ENCODE results near the gene CSNK2A2. TPM values are rescaled to one million over a fixed set of nuclear protein-coding genes. Genes with fewer than 3 reads are reported as not detected.

The CSNK2A2 gene
- polyA plus RNA-seq, 1 donor = 50.7 TPM

DNA sequence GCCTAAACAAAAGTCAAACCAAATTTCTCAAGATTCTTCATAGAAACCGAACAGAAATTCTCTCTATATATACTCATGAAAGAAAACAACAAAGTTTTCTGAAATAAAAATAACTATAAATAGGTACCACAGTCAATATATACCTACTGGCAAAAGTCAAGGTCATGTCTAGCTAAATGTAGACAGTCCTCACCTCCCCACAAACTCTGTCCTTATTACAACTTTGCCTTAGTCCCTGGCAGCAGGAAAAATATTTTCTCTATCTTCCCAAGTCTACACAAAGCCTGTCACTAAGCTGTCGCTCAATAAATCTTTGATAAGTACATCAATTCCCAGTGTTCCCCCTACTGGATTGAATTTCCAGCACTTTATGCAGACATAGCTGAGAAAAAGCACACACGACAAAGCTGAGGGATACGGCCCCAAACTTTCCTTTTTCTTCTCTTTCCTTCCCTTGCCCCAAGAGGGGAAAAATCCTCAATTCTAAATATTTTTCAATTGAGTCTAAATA lies 71.4 kb downstream of the CSNK2A2 start:
- DNase-seq = no peak
- WGBS (ENCODE audit: insufficient coverage, low lambda C conversion rate) = 76% methylated on average over 3 of the region's 4 CpGs
- Histone ChIP-seq H3K9me3 (ENCODE audit: control insufficient read depth, low read depth, low read length) (peaks cover 10% of the 10 kb centered on the region), H3K27ac (ENCODE audit: low read length) (no peak overlapping the region), H3K4me1 (ENCODE audit: control insufficient read depth, insufficient read depth, low read length) (peaks cover 20% of the 10 kb centered on the region), H3K4me3 (ENCODE audit: low read length) (no peak overlapping the region), H3K36me3 (ENCODE audit: control insufficient read depth, insufficient read depth, low read length) (no peaks in the 10 kb centered on the region), H3K27me3 (ENCODE audit: control insufficient read depth, insufficient read depth, low read length) (no peaks in the 10 kb centered on the region)

GRCh38 chr16:58125781-58126335 lies 72.0 kb downstream of the CSNK2A2 start:
- Histone ChIP-seq H3K27ac (ENCODE audit: low read length) (no peak overlapping the region), H3K36me3 (ENCODE audit: control insufficient read depth, insufficient read depth, low read length) (no peaks in the 10 kb centered on the region), H3K27me3 (ENCODE audit: control insufficient read depth, insufficient read depth, low read length) (no peaks in the 10 kb centered on the region), H3K9me3 (ENCODE audit: control insufficient read depth, low read depth, low read length) (peaks cover 10% of the 10 kb centered on the region), H3K4me1 (ENCODE audit: control insufficient read depth, insufficient read depth, low read length) (peaks cover 26% of the 10 kb centered on the region), H3K4me3 (ENCODE audit: low read length) (no peak overlapping the region)
- DNase-seq = no peak
- WGBS (ENCODE audit: insufficient coverage, low lambda C conversion rate) = 56% methylated on average over 2 of the region's 10 CpGs

DNA sequence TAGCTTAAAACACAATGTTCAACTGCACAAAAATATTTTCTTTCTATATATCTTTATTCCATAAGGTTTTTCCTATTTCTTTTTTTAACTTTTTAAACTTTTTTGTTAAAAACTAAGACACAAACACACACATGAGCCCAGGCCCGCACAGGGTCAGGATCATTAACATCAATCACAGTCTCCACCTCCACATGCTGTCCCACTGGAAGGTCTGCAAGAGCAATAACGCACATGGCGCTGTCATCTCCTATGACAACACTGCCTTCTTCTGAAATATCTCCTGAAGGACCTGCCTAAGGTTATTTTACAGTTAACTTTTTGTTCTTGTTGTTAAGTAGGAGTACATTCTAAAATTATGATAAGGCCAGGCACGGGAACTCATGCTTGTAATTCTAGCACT lies 72.9 kb downstream of the CSNK2A2 start:
- no peak for DNase-seq
- no peak overlapping the region for H3K27ac ChIP-seq (ENCODE audit: low read length)
- H3K36me3 ChIP-seq (ENCODE audit: control insufficient read depth, insufficient read depth, low read length) = no peaks in the 10 kb centered on the region
- no peak overlapping the region for H3K4me3 ChIP-seq (ENCODE audit: low read length)
- H3K9me3 ChIP-seq (ENCODE audit: control insufficient read depth, low read depth, low read length) = peaks cover 4% of the 10 kb centered on the region
- WGBS (ENCODE audit: insufficient coverage, low lambda C conversion rate) = 60% methylated on average over 1 of the region's 4 CpGs
- no peaks in the 10 kb centered on the region for H3K27me3 ChIP-seq (ENCODE audit: control insufficient read depth, insufficient read depth, low read length)
- peaks cover 33% of the 10 kb centered on the region for H3K4me1 ChIP-seq (ENCODE audit: control insufficient read depth, insufficient read depth, low read length)

DNA sequence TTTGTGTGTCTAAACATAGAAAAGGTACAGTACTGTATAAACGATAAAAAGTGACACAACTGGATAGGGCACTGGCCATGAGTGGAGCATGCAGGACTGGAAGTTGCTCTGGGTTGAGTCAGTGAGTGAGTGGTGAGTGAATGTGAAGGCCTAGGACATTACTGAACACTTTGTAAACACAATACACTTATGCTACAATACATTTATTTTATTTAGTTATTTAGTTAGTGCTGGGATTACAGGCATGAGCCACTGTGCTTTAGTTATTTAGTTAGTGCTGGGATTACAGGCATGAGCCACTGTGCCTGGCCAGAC lies 73.3 kb downstream of the CSNK2A2 start:
- H3K36me3 ChIP-seq (ENCODE audit: control insufficient read depth, insufficient read depth, low read length) = no peaks in the 10 kb centered on the region
- no peaks in the 10 kb centered on the region for H3K9me3 ChIP-seq (ENCODE audit: control insufficient read depth, low read depth, low read length)
- H3K4me1 ChIP-seq (ENCODE audit: control insufficient read depth, insufficient read depth, low read length) = peaks cover 33% of the 10 kb centered on the region
- peak overlapping the region; percentile 5 for H3K27ac ChIP-seq (ENCODE audit: low read length)
- no peaks in the 10 kb centered on the region for H3K27me3 ChIP-seq (ENCODE audit: control insufficient read depth, insufficient read depth, low read length)
- WGBS (ENCODE audit: insufficient coverage, low lambda C conversion rate) = no CpG with 5 or more reads among the region's 1 CpG
- no peak for DNase-seq
- H3K4me3 ChIP-seq (ENCODE audit: low read length) = no peak overlapping the region

GRCh38 chr16:58123896-58124600 lies 73.9 kb downstream of the CSNK2A2 start:
- H3K9me3 ChIP-seq (ENCODE audit: control insufficient read depth, low read depth, low read length) = no peaks in the 10 kb centered on the region
- H3K4me3 ChIP-seq (ENCODE audit: low read length) = no peak overlapping the region
- no peaks in the 10 kb centered on the region for H3K27me3 ChIP-seq (ENCODE audit: control insufficient read depth, insufficient read depth, low read length)
- H3K4me1 ChIP-seq (ENCODE audit: control insufficient read depth, insufficient read depth, low read length) = peaks cover 37% of the 10 kb centered on the region
- peak in 1 of 2 donors; percentile 47 for DNase-seq
- no CpG with 5 or more reads among the region's 8 CpGs for WGBS (ENCODE audit: insufficient coverage, low lambda C conversion rate)
- peak overlapping the region; percentile 34 for H3K27ac ChIP-seq (ENCODE audit: low read length)
- no peaks in the 10 kb centered on the region for H3K36me3 ChIP-seq (ENCODE audit: control insufficient read depth, insufficient read depth, low read length)

DNA sequence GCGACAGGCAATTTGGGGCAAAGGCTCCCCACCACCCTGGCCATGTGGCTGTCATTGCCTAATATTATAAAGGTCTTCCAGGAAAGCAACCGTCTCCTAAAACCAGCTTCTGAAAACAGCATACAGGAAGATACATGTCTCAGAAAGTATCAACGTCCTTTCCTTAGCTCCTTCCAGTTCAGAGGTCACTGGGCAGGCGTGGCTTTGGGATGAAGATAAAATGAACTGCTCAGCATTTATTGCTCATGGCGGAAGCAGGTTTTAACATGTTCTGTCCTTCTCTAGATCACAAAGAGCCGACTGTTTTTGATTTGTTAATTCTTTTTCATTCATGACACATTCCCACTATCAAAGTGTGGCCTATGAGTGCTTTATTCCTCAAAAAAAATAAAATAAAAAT lies 76.8 kb downstream of the CSNK2A2 start:
- WGBS (ENCODE audit: insufficient coverage, low lambda C conversion rate) = 20% methylated on average over 2 of the region's 6 CpGs
- DNase-seq = peak in 1 of 2 donors; percentile 65
- H3K9me3 ChIP-seq (ENCODE audit: control insufficient read depth, low read depth, low read length) = no peaks in the 10 kb centered on the region
- no peak overlapping the region for H3K4me3 ChIP-seq (ENCODE audit: low read length)
- H3K36me3 ChIP-seq (ENCODE audit: control insufficient read depth, insufficient read depth, low read length) = peaks cover 6% of the 10 kb centered on the region
- H3K27me3 ChIP-seq (ENCODE audit: control insufficient read depth, insufficient read depth, low read length) = no peaks in the 10 kb centered on the region
- H3K27ac ChIP-seq (ENCODE audit: low read length) = peak overlapping the region; percentile 41
- peaks cover 31% of the 10 kb centered on the region for H3K4me1 ChIP-seq (ENCODE audit: control insufficient read depth, insufficient read depth, low read length)

GRCh38 chr16:58120234-58120633 lies 77.7 kb downstream of the CSNK2A2 start:
- peak overlapping the region; percentile 41 for H3K27ac ChIP-seq (ENCODE audit: low read length)
- no peaks in the 10 kb centered on the region for H3K27me3 ChIP-seq (ENCODE audit: control insufficient read depth, insufficient read depth, low read length)
- H3K4me1 ChIP-seq (ENCODE audit: control insufficient read depth, insufficient read depth, low read length) = peaks cover 28% of the 10 kb centered on the region
- no peak overlapping the region for H3K4me3 ChIP-seq (ENCODE audit: low read length)
- no CpG with 5 or more reads among the region's 3 CpGs for WGBS (ENCODE audit: insufficient coverage, low lambda C conversion rate)
- peaks cover 13% of the 10 kb centered on the region for H3K36me3 ChIP-seq (ENCODE audit: control insufficient read depth, insufficient read depth, low read length)
- no peak for DNase-seq
- H3K9me3 ChIP-seq (ENCODE audit: control insufficient read depth, low read depth, low read length) = no peaks in the 10 kb centered on the region

DNA sequence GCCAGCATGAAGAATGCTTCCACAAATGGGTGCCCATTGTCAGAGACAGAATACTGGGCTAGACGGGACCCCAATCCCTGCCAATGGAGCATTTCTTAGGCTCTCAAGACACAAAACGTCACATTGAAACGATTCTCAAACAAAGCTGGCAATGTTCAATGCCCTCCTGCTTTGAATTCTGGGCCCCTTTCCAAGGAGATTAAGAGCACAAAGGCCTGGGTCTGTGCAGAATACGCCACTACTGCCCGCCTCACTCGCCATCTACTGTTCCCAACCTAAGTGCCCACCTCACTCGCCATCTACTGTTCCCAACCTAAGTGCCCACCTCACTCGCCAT lies 78.4 kb downstream of the CSNK2A2 start:
- H3K27ac ChIP-seq (ENCODE audit: low read length) = peak overlapping the region; percentile 16

GRCh38 chr16:58118801-58119508 lies 79.0 kb downstream of the CSNK2A2 start:
- peaks cover 26% of the 10 kb centered on the region for H3K4me1 ChIP-seq (ENCODE audit: control insufficient read depth, insufficient read depth, low read length)

More for the DNA sequence above, 78.4 kb downstream of the CSNK2A2 start:
- H3K27me3 ChIP-seq (ENCODE audit: control insufficient read depth, insufficient read depth, low read length) = no peaks in the 10 kb centered on the region
- DNase-seq = no peak
- H3K9me3 ChIP-seq (ENCODE audit: control insufficient read depth, low read depth, low read length) = no peaks in the 10 kb centered on the region
- H3K4me1 ChIP-seq (ENCODE audit: control insufficient read depth, insufficient read depth, low read length) = peaks cover 28% of the 10 kb centered on the region
- peaks cover 20% of the 10 kb centered on the region for H3K36me3 ChIP-seq (ENCODE audit: control insufficient read depth, insufficient read depth, low read length)
- WGBS (ENCODE audit: insufficient coverage, low lambda C conversion rate) = no CpG with 5 or more reads among the region's 8 CpGs
- H3K4me3 ChIP-seq (ENCODE audit: low read length) = no peak overlapping the region

DNA sequence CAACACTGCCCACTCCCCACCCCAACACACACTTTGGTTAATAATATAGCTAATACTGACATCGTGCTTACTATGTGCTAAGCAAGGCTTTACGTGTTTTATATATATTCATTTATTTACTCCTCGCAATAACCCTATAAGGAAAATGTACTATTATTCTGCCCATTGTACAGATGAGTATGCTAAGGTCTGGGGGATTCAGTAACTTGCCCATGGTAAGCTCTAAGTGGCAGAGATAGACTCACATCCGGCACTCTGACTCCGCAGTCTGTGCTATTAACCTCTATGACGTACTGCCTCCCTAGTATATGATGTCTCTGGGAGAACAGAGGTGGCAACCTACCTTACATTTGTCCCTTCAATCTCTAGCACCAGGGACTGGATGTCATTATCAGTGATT lies 81.4 kb downstream of the CSNK2A2 start:
- 90% methylated on average over 2 of the region's 6 CpGs for WGBS (ENCODE audit: insufficient coverage, low lambda C conversion rate)
- no peaks in the 10 kb centered on the region for H3K9me3 ChIP-seq (ENCODE audit: control insufficient read depth, low read depth, low read length)
- H3K36me3 ChIP-seq (ENCODE audit: control insufficient read depth, insufficient read depth, low read length) = peaks cover 34% of the 10 kb centered on the region
- no peak overlapping the region for H3K4me3 ChIP-seq (ENCODE audit: low read length)
- H3K27me3 ChIP-seq (ENCODE audit: control insufficient read depth, insufficient read depth, low read length) = no peaks in the 10 kb centered on the region
- peak overlapping the region; percentile 8 for H3K27ac ChIP-seq (ENCODE audit: low read length)
- H3K4me1 ChIP-seq (ENCODE audit: control insufficient read depth, insufficient read depth, low read length) = peaks cover 18% of the 10 kb centered on the region
- no peak for DNase-seq

More at GRCh38 chr16:58118801-58119508, 79.0 kb downstream of the CSNK2A2 start:
- H3K36me3 ChIP-seq (ENCODE audit: control insufficient read depth, insufficient read depth, low read length) = peaks cover 23% of the 10 kb centered on the region
- DNase-seq = no peak
- H3K9me3 ChIP-seq (ENCODE audit: control insufficient read depth, low read depth, low read length) = no peaks in the 10 kb centered on the region
- no CpG with 5 or more reads among the region's 5 CpGs for WGBS (ENCODE audit: insufficient coverage, low lambda C conversion rate)
- peak overlapping the region; percentile 16 for H3K27ac ChIP-seq (ENCODE audit: low read length)
- no peak overlapping the region for H3K4me3 ChIP-seq (ENCODE audit: low read length)
- H3K27me3 ChIP-seq (ENCODE audit: control insufficient read depth, insufficient read depth, low read length) = no peaks in the 10 kb centered on the region

Data from large intestine (tissue), 3 donors.